GM18520 (cell line): ENCODE measurements around the gene PTPRN2.
"Not testable (repeated sequence)": the region's sequence is repeated elsewhere in the genome, so short reads cannot be mapped to it uniquely, and the experiment has no call there.

Experiments used
- ATAC-seq: cut with Tn5 transposase; IDR thresholded peaks from one replicate; pipeline ENCODE4 v1.9.1; 2021; ENCODE audit not compliant: unreplicated experiment

Gene PTPRN2

DNA sequence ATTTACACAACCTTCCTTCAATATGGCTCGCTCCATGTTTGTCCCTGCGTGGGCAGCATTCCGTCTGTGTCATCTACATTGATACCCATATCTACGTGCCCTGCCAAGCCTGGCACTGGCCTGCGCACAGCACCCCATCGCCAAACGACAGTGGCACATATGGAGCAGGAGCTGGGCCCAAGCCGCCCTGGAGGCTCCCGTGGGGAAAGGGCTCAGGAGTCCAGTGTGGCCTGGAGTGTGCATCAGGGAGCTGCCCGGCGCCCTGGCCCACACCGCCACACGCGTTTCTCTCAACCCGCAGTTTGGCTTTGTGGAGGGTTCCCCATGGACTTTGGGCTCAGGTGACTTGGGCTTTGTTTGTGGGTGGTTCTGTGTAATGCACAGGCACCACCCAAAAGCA lies 273.2 kb downstream of the PTPRN2 start:
- no peak for ATAC-seq

DNA sequence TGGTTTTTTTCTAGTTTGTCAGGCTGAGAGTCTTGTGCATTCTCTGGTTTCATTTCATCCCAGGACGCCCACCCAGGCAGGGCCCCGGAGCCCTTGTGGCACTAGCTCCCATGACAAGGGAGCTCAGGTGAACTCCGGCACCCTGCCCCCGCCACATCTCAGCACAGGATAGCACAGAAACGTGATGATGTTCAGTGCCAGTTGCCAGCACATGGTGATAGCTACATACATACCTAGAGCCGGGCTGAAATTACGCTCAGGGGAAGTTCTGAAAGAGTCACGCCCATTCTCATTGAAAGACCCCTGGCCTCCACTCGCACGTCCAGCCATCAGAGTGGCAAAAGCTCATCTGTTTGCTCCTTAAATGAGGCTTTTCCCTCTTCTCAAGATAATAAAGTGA lies 273.7 kb downstream of the PTPRN2 start:
- no peak for ATAC-seq

GRCh38 chr7:158312789-158313188 lies 274.8 kb downstream of the PTPRN2 start:
- ATAC-seq, result no peak

- no peak for ATAC-seq
Measured at GRCh38 chr7:158311791-158312190, 275.8 kb downstream of the PTPRN2 start.

- no peak for ATAC-seq
Measured at GRCh38 chr7:158310924-158311666, 276.5 kb downstream of the PTPRN2 start.

- ATAC-seq, result no peak
Measured at GRCh38 chr7:158309868-158310763, 277.5 kb downstream of the PTPRN2 start.

DNA sequence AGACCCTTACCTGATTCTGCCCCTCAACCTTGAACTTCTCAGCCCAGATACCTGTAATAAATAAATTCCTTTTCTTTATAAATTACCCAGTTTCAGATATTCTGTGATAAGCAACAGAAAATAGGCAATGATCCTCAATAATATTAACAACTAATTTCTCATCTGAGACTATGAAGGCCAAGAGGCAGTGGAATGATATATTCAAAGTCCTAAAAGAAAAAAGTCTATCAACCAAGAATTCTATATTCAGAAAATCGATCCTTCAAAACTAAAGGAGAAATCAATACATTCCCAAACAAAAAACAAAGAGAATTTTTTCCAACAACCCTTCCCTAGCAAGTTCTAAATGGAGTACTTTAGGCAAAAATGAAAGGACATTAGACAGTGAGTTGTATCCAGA lies 279.6 kb downstream of the PTPRN2 start:
- no peak for ATAC-seq

DNA sequence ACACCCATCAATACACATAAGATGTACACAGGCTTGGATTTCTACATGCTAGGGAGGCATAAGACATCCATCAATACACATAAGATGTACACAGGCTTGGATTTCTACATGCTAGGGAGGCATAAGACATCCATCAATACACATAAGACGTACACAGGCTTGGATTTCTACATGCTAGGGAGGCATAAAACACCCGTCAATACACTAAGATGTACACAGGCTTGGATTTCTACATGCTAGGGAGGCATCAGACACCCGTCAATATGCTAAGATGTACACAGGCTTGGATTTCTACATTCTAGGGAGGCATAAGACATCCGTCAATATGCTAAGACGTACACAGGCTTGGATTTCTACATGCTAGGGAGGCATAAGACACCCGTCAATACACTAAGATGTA lies 283.6 kb downstream of the PTPRN2 start:
- ATAC-seq, result not testable (repeated sequence)

DNA sequence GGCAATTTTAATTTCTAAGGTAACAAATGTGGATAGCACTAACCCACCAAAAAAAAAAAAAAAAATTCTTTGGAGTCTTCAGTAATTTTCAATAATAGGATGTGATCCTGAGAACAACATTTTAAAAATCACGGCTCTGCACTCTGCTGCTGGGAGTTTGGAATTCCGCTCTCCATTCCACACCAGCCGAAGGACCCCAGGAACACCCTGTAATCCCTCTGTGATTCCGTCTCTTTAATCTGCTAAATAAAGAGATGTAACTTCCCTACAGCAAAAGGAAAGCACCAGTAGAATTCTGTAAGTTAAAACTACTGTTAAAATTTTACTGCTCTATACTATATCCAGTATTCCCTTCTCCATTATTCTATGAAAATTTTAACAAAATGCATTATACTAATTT lies 284.5 kb downstream of the PTPRN2 start:
- ATAC-seq, result no peak

GRCh38 chr7:158302274-158303070 lies 285.2 kb downstream of the PTPRN2 start:
- no peak for ATAC-seq

- no peak for ATAC-seq
Measured at GRCh38 chr7:158301207-158301606, 286.4 kb downstream of the PTPRN2 start.

GRCh38 chr7:158300427-158300826 lies 287.2 kb downstream of the PTPRN2 start:
- ATAC-seq, result no peak

- no peak for ATAC-seq
Measured at GRCh38 chr7:158299607-158300006, 288.0 kb downstream of the PTPRN2 start.

DNA sequence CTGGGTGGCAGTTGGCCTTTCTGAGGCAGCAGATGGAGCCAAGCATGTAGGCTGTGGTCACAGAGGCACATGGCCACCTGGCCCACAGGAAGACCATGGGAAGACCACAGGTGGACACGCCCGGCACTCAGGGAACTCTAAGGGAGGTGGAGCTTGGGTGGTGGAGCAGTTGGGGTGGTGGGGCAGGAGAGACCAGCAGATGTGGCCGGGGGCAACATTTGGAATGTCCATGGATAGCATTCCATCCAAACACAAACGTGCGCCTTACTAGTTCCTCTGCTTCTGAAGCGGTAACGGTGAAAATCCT lies 290.9 kb downstream of the PTPRN2 start:
- no peak for ATAC-seq

DNA sequence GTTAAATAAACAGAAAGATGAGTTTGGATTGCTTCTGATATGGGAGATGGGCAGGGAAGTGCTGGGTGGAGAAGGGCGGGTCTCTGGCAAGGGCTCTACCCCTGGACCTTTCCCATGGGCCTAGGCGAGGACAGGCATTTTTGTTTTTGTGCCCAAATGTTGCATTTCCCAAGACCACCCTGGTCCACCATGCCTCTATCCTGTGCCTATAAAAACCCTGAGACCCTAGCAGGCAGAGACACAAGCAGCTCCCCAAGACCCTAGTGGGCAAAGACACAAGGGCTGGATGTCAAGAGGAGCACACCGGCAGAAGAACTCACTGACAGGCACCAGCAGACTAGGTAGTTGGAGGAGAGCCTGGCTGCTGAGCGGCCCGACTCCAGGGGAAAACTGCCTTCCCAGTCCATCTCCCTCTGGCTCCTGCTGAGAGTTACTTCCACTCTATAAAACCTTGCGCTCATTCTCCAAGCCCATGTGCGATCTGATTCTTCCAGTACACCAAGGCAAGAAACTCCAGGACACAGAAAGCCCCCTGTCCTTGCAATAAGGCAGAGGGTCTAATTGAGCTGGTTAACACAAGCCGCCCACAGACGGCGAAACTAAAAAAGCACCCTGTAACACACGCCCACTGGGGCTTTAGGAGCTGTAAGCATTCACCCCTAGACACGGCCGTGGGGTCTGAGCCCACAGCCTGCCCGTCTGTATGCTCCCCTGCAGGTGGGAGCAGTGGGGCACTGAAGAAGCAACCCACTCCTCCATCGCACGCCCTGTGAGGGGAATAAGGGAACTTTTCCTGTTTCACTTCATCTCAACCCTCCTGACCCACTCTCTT lies 291.4 kb downstream of the PTPRN2 start:
- ATAC-seq, result no peak

- ATAC-seq, result not testable (repeated sequence)
Measured at GRCh38 chr7:158294468-158295215, 293.0 kb downstream of the PTPRN2 start.

- no peak for ATAC-seq
Measured at GRCh38 chr7:158292948-158293347, 294.7 kb downstream of the PTPRN2 start.

DNA sequence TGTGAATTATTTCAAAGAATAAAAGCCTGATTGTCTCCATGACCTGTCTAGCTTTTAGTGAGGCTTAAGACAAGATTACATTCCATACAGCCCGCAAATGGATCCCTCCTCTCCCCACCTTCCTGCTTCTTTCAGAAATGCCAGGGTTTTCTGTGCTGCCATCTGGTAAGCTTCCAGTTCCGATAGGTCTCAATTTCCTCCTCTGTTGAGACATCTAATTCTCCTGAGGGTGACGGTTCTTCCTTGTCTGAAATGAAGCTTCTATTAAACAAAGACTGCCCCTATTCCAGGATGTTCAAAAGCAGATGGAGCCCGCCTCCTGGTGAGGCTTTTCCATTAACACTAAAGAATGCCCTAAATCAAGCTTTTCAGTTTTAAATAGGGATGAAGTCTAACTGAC lies 295.6 kb downstream of the PTPRN2 start:
- no peak for ATAC-seq

DNA sequence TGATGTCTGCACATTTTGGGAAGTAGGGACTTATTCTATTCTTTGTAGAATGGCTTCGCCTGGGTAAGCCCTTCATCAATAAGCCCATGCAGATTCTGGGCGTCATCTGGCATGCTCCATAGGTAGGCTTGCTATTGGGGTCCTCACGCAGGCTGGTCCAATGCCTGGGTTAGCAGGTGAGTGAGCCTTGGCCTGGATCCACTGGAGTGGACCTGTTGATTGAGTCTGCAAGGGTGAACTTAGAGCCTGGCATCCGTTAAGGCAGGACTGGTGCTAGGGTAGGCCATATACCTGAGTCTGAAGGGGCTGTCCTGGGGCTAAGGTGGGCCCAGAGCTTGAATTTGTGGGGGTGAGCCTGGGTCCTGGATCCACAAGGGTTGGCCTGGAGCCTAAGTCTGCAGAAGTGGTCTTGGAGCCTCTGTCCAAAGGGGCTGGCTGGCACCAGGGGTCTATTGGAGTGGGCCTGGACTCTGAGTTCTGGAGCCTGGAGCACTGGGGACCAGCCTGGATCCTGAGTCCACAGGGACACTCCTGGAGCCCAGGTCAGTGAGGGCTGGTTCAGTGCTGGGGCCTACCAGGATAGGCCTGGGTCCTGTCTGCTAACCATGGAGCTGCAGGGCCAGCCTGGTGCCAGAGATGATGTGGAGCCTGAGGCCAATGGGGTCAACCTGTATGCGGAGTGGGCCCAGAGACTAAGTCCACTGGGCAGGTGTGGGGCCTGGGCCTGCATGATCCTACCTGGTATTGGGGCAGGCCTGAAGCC lies 297.7 kb downstream of the PTPRN2 start:
- no peak for ATAC-seq
